Breast epithelium (tissue), 4 donors: Measurements from ENCODE around the gene SLC5A12. TPM values are rescaled to one million over a fixed set of nuclear protein-coding genes. Genes with fewer than 3 reads are reported as not detected.

Source experiments
- DNase-seq, 2 donors: peaks; one replicate each; pipeline ENCODE4 v3.0.0-alpha.2; 2019; ENCODE audit warnings: low spot score in 2 of 2
- H3K27ac ChIP-seq, 2 donors: fragments of 200-600 bp; sonication (generic) in 1 of 2; one replicate each; pipeline ENCODE4 v1.5.1; 2016 to 2019; ENCODE audit warnings: mild to moderate bottlenecking in 1 of 2
- H3K27me3 ChIP-seq, 2 donors: fragments of 200-600 bp; sonication (generic) in 1 of 2; one replicate each; pipeline versions ENCODE4 v1.5.1 to v1.6.0; 2017 to 2019; ENCODE audit warnings: control low read depth in 1 of 2, mild to moderate bottlenecking in 1 of 2
- H3K36me3 ChIP-seq: fragments of 200-600 bp; one replicate; pipeline ENCODE4 v1.5.1; 2019
- H3K4me1 ChIP-seq, 2 donors: fragments of 200-600 bp; sonication (generic); one replicate each; pipeline ENCODE4 v1.5.1; 2016 to 2019; ENCODE audit warnings: control low read depth in 1 of 2
- H3K4me3 ChIP-seq, 3 donors: fragments of 200-600 bp; sonication (generic); 1 replicate in 2 of 3; 2 replicates in 1 of 3; pipeline ENCODE4 v1.5.1; 2016 to 2019; ENCODE audit warnings: mild to moderate bottlenecking in 3 of 3, moderate library complexity in 2 of 3
- H3K9me3 ChIP-seq, 2 donors: fragments of 200-600 bp; sonication (generic) in 1 of 2; one replicate each; pipeline ENCODE4 v1.5.1; 2016 to 2019; ENCODE audit warnings: control low read depth in 1 of 2
- POLR2A ChIP-seq: fragments of 450-650 bp; IDR thresholded peaks from one replicate; pipeline ENCODE4 v1.6.1; 2016; ENCODE audit warnings: antibody characterized with exemption, mild to moderate bottlenecking, moderate library complexity
- POLR2AphosphoS5 ChIP-seq, 3 donors: sonication (generic); formaldehyde crosslinking; IDR thresholded peaks; one replicate each; pipeline ENCODE4 v1.6.1; 2017; ENCODE audit warnings: antibody characterized with exemption in 3 of 3
- intact Hi-C: fragments of 100-400 bp; cut with DNase I; formaldehyde crosslinking; loops from one replicate; pipeline ENCODE4 v1.15.1; 2023; ENCODE audit warnings: low total_unique reads
- total RNA-seq, 3 donors: library from RNA; depleted of rRNA; stranded (reverse); fragments of >200 nt; gene quantifications; one replicate each; pipeline ENCODE4 v1.1.0, GENCODE V29; 2016
- TF ChIP-seq, protein P1 (sequence below), 3 donors: fragments of 450-650 bp; IDR thresholded peaks; one replicate each; pipeline ENCODE4 v1.5.1; 2016 to 2017; ENCODE audit warnings: antibody characterized with exemption in 3 of 3, mild to moderate bottlenecking in 3 of 3, moderate library complexity in 3 of 3

Gene SLC5A12, protein sequence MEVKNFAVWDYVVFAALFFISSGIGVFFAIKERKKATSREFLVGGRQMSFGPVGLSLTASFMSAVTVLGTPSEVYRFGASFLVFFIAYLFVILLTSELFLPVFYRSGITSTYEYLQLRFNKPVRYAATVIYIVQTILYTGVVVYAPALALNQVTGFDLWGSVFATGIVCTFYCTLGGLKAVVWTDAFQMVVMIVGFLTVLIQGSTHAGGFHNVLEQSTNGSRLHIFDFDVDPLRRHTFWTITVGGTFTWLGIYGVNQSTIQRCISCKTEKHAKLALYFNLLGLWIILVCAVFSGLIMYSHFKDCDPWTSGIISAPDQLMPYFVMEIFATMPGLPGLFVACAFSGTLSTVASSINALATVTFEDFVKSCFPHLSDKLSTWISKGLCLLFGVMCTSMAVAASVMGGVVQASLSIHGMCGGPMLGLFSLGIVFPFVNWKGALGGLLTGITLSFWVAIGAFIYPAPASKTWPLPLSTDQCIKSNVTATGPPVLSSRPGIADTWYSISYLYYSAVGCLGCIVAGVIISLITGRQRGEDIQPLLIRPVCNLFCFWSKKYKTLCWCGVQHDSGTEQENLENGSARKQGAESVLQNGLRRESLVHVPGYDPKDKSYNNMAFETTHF
- not detected for total RNA-seq

DNA sequence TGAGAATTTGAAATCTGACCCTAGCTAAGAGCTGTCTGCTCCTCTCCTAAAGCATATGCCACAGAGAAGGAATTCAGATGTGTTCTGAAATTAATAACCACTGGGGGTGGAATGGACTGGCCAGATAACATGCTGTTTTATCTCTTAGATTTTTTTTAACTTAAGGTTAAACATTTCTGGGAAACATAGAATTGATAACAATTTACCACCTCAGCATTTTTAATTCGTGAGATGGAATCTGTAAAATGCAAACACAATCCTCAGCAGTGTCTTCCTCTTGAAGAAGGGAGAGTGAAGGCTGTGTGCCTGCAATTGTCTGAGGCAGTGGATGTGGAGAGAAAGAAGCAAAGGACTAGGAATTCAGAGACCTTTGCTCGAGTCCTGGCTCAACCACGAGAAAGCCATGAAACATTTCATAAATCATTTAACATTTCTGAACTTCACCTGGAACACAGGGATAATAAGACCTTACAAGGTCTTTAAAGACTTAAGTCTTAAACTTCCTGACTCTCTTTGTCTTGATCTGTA, at the start of gene SLC5A12:
TSS of gene SLC5A12 (minus strand) at position 113 of the 528 bp plus-strand sequence. CDS start 346 bp downstream, outside the sequence.
- DNase-seq: no peak
- intact Hi-C loops: no loop called here
- TF ChIP-seq, protein P1, sequence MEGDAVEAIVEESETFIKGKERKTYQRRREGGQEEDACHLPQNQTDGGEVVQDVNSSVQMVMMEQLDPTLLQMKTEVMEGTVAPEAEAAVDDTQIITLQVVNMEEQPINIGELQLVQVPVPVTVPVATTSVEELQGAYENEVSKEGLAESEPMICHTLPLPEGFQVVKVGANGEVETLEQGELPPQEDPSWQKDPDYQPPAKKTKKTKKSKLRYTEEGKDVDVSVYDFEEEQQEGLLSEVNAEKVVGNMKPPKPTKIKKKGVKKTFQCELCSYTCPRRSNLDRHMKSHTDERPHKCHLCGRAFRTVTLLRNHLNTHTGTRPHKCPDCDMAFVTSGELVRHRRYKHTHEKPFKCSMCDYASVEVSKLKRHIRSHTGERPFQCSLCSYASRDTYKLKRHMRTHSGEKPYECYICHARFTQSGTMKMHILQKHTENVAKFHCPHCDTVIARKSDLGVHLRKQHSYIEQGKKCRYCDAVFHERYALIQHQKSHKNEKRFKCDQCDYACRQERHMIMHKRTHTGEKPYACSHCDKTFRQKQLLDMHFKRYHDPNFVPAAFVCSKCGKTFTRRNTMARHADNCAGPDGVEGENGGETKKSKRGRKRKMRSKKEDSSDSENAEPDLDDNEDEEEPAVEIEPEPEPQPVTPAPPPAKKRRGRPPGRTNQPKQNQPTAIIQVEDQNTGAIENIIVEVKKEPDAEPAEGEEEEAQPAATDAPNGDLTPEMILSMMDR (IDR thresholded peaks at IDR 0.05): no peak
- TF ChIP-seq POLR2A: no peak
- no peaks in the 10 kb centered on the region for H3K4me1 ChIP-seq
- H3K27ac ChIP-seq: no peak within 1 kb of the TSS
- H3K36me3 ChIP-seq: no peaks in the 10 kb centered on the region
- no peak within 1 kb of the TSS for H3K4me3 ChIP-seq
- H3K9me3 ChIP-seq: no peaks in the 10 kb centered on the region
- no peaks in the 10 kb centered on the region for H3K27me3 ChIP-seq

DNA sequence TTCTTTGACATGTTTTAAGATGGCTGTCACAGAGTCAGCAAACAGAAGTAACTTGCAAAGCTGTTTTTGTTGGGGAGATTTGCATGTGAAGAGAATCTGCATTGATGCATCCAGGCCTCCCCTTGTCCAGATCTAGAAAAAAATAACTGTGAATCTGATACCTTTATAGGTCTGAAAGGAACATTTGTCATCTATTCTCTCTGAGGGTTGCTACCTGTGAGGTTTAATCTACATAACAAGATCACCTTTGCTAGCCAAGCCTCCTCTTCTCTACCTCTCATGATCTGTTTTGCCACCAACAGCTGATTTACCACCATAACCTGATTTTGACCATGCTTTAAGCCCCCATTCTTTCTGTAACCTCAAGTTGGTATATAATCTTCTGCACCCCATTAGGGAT, 47.2 kb upstream of the SLC5A12 start:
- H3K36me3 ChIP-seq: no peaks in the 10 kb centered on the region
- intact Hi-C loops: no loop called here
- H3K27ac ChIP-seq: no peak overlapping the region
- TF ChIP-seq, protein P1 (IDR thresholded peaks at IDR 0.05): no peak
- TF ChIP-seq POLR2AphosphoS5 (IDR thresholded peaks at IDR 0.05): no peak
- no peak for TF ChIP-seq POLR2A
- H3K4me3 ChIP-seq: no peak overlapping the region
- no peaks in the 10 kb centered on the region for H3K27me3 ChIP-seq
- no peaks in the 10 kb centered on the region for H3K4me1 ChIP-seq
- no peak for DNase-seq
- H3K9me3 ChIP-seq: no peaks in the 10 kb centered on the region

DNA sequence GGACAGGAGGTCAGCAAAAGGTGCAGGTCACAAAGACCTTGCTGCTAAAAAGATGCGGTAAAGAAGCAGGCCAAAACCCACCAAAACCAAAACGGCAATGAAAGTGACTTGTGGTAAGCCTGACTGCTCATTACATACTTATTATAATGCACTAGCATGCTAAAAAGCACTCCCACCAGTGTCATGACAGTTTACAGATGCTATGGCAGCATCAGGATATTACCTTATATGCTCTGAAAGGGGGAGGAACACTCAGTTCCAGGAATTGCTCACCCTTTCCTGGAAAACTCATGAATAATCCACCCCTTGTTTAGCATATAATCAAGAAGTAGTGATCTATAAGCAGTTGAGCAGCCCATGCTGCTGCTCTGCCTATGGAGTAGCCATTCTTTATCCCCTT, 45.2 kb upstream of the SLC5A12 start:
- no peak for DNase-seq
- H3K4me1 ChIP-seq: no peaks in the 10 kb centered on the region
- no peaks in the 10 kb centered on the region for H3K27me3 ChIP-seq
- H3K4me3 ChIP-seq: no peak overlapping the region
- H3K9me3 ChIP-seq: no peaks in the 10 kb centered on the region
- no peak overlapping the region for H3K27ac ChIP-seq
- intact Hi-C loops: no loop called here
- H3K36me3 ChIP-seq: no peaks in the 10 kb centered on the region
- TF ChIP-seq, protein P1 (IDR thresholded peaks at IDR 0.05): no peak
- TF ChIP-seq POLR2A (no peak), POLR2AphosphoS5 (IDR thresholded peaks at IDR 0.05) (no peak)

DNA sequence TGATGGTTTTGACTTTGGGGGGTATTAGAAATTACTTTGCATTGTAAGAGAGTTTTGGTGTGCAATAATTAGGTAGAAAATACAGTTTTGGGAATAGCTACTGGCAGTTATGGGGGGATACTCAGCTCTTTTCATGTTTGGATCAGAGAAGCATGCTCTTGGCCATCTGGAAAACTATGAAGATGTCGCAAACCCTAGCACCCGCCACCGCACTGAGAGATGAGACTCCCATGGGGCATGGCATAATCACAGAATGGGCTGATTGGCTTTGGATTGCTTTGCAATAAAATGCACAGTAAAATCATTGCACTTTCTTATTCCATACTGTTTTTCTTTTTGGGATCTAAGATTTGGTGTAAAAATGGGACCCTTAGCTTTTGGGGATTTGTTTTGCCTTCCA, 43.5 kb upstream of the SLC5A12 start:
- Histone ChIP-seq H3K27ac (no peak overlapping the region), H3K9me3 (no peaks in the 10 kb centered on the region)

More for the DNA sequence above, 43.5 kb upstream of the SLC5A12 start:
- no peak overlapping the region for H3K4me3 ChIP-seq
- intact Hi-C loops: no loop called here
- no peaks in the 10 kb centered on the region for H3K36me3 ChIP-seq
- H3K4me1 ChIP-seq: no peaks in the 10 kb centered on the region
- no peak for DNase-seq
- no peaks in the 10 kb centered on the region for H3K27me3 ChIP-seq
- no peak for TF ChIP-seq POLR2A
- TF ChIP-seq POLR2AphosphoS5 (IDR thresholded peaks at IDR 0.05): no peak
- TF ChIP-seq, protein P1 (IDR thresholded peaks at IDR 0.05): no peak
